LNCaP clone FGC (cell line): ENCODE data around the gene OR6Q1.

Experiments used
- DNase-seq: peaks from one replicate; pipeline ENCODE4 v3.0.0-alpha.2; 2011; ENCODE audit warnings: low read depth
- H3K4me3 ChIP-seq: 2 replicates; pipeline ENCODE4 v1.5.1; 2011; ENCODE audit warnings: mild to moderate bottlenecking, low read depth, low read length, control low read depth
- CTCF ChIP-seq: IDR thresholded peaks from 2 replicates; pipeline ENCODE4 v1.5.1; 2012; ENCODE audit warnings: mild to moderate bottlenecking; ENCODE audit not compliant: control insufficient read depth, insufficient read depth; ENCODE audit errors: extremely low read depth

OR6Q1 gene

GRCh38 chr11:58028687-58029411, 1.9 kb upstream of the OR6Q1 start:
- no peak for TF ChIP-seq CTCF
- DNase-seq, result no peak
- H3K4me3 ChIP-seq, result no peak overlapping the region

- H3K4me3 ChIP-seq, result no peak overlapping the region
- TF ChIP-seq CTCF, result no peak
- DNase-seq, result no peak
These were observed 3.7 kb downstream of the OR6Q1 start for GRCh38 chr11:58034471-58034870.

- peak; percentile 10 for DNase-seq
- no peak for TF ChIP-seq CTCF
These were observed 8.8 kb downstream of the OR6Q1 start for GRCh38 chr11:58039589-58039988.

GRCh38 chr11:58043379-58043778, 12.6 kb downstream of the OR6Q1 start:
- no peak overlapping the region for H3K4me3 ChIP-seq
- no peak for TF ChIP-seq CTCF
- no peak for DNase-seq

More at GRCh38 chr11:58039589-58039988, 8.8 kb downstream of the OR6Q1 start:
- no peak overlapping the region for H3K4me3 ChIP-seq

GRCh38 chr11:58046231-58046630, 15.5 kb downstream of the OR6Q1 start:
- no peak overlapping the region for H3K4me3 ChIP-seq
- TF ChIP-seq CTCF, result no peak
- no peak for DNase-seq

GRCh38 chr11:58047818-58048217, 17.1 kb downstream of the OR6Q1 start:
- TF ChIP-seq CTCF, result no peak
- no peak overlapping the region for H3K4me3 ChIP-seq
- no peak for DNase-seq

GRCh38 chr11:58055806-58056401, 25.2 kb downstream of the OR6Q1 start:
- no peak overlapping the region for H3K4me3 ChIP-seq
- no peak for TF ChIP-seq CTCF
- no peak for DNase-seq
